DND-41 (cell line): ENCODE measurements around the gene MYCBPAP.

Experiments used
- ATAC-seq: fragments of 200-7000 bp; cut with Tn5 transposase; 3 replicates; pipeline ENCODE4 v1.9.1; 2021; ENCODE audit warnings: low read depth; ENCODE audit not compliant: insufficient read depth
- DNase-seq: peaks from one replicate; pipeline ENCODE4 v3.0.0-alpha.2; 2020
- H2AFZ ChIP-seq: 2 replicates; pipeline ENCODE4 v1.6.0; 2012; ENCODE audit warnings: low read depth, low read length
- H3K27ac ChIP-seq: 2 replicates; pipeline ENCODE4 v1.5.1; 2012; ENCODE audit warnings: low read length, inconsistent platforms
- H3K27me3 ChIP-seq: fragments of 200-600 bp; sonication (generic); 2 replicates; pipeline ENCODE4 v1.6.0; 2012; ENCODE audit warnings: low read length, mild to moderate bottlenecking, inconsistent platforms; ENCODE audit not compliant: insufficient read depth, poor library complexity
- H3K36me3 ChIP-seq: 2 replicates; pipeline ENCODE4 v1.5.1; 2012; ENCODE audit warnings: low read length, inconsistent platforms; ENCODE audit not compliant: insufficient read depth
- H3K4me1 ChIP-seq: 2 replicates; pipeline ENCODE4 v1.5.1; 2012; ENCODE audit warnings: mild to moderate bottlenecking, low read length; ENCODE audit not compliant: insufficient read depth
- H3K4me2 ChIP-seq: 2 replicates; pipeline ENCODE4 v1.6.0; 2012; ENCODE audit warnings: mild to moderate bottlenecking, moderate library complexity, low read length, inconsistent platforms; ENCODE audit not compliant: insufficient read depth
- H3K4me3 ChIP-seq, 2 experiments: fragments of 200-600 bp in 1 of 2; shearing (Covaris generic) in 1 of 2; 2 replicates each; pipeline ENCODE4 v1.5.1; 2012 to 2016; ENCODE audit warnings: inconsistent platforms in 2 of 2, low read length in 2 of 2, mild to moderate bottlenecking in 2 of 2, low read depth in 1 of 2, moderate library complexity in 1 of 2
- H3K79me2 ChIP-seq: 2 replicates; pipeline ENCODE4 v1.6.0; 2012; ENCODE audit warnings: low read length, inconsistent platforms; ENCODE audit not compliant: insufficient read depth
- H3K9ac ChIP-seq: 2 replicates; pipeline ENCODE4 v1.6.0; 2012; ENCODE audit warnings: low read depth, mild to moderate bottlenecking, inconsistent platforms, low read length, moderate library complexity
- H3K9me3 ChIP-seq: 2 replicates; pipeline ENCODE4 v1.5.1; 2012; ENCODE audit warnings: low read length, moderate library complexity, mild to moderate bottlenecking, inconsistent platforms; ENCODE audit not compliant: insufficient read depth, severe bottlenecking
- H4K20me1 ChIP-seq: 2 replicates; pipeline ENCODE4 v1.6.0; 2012; ENCODE audit warnings: low read length; ENCODE audit not compliant: insufficient read depth
- EZH2 ChIP-seq: IDR thresholded peaks from 3 replicates; pipeline ENCODE4 v1.6.1; 2012; ENCODE audit warnings: borderline replicate concordance, low read depth, mild to moderate bottlenecking, moderate library complexity, low read length, inconsistent platforms; ENCODE audit not compliant: severe bottlenecking
- TF ChIP-seq, protein P1 (sequence below): IDR thresholded peaks from 2 replicates; pipeline ENCODE4 v1.5.1; 2012; ENCODE audit warnings: borderline replicate concordance, low read length, moderate library complexity, mild to moderate bottlenecking; ENCODE audit not compliant: poor library complexity, severe bottlenecking; ENCODE audit errors: extremely low read depth

Gene MYCBPAP

DNA sequence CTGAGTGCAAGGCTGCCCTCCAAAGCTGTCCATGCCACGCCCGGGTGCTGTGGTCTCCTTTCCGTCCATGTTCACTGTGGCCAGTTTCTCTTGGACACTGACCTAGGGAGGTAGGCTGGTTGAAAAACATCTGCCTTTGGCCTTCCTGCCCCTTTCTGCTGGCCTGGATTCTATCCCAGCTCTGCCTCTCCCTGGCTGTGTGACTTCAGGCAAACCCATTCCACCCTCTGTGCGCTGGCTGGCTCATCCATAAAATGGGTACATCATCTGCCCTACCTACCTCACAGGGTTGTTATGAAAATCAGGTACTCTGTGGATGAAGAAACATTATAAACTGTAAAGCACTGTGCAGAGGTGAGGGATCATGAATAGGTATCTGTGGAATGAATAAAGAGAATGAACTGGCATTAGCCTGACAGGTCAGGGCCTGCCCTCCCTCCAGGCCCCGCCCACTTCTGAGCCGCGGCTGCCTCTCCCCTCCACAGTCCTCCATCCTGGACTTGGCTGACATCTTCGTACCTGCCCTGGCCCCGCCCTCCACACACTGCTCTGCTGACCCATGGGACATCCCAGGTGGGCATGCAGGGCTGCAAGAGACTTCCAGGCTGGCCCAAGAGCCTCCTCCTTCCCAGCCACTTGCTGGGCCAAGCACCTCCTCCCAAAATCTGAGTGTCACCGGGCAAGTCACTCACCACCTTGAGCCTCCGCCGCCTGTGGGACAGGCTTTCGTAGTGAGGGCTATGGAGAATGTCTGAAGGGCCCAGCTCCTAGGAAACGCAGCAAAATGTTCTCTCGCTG lies 31.7 kb downstream of the MYCBPAP start:
- no peaks in the 10 kb centered on the region for H3K79me2 ChIP-seq
- H2AFZ ChIP-seq: no peak overlapping the region
- H3K4me3 ChIP-seq: no peak overlapping the region
- no peak overlapping the region for H3K4me2 ChIP-seq
- no peak for DNase-seq
- no peaks in the 10 kb centered on the region for H3K36me3 ChIP-seq
- no peak overlapping the region for H3K9ac ChIP-seq
- TF ChIP-seq, protein P1, sequence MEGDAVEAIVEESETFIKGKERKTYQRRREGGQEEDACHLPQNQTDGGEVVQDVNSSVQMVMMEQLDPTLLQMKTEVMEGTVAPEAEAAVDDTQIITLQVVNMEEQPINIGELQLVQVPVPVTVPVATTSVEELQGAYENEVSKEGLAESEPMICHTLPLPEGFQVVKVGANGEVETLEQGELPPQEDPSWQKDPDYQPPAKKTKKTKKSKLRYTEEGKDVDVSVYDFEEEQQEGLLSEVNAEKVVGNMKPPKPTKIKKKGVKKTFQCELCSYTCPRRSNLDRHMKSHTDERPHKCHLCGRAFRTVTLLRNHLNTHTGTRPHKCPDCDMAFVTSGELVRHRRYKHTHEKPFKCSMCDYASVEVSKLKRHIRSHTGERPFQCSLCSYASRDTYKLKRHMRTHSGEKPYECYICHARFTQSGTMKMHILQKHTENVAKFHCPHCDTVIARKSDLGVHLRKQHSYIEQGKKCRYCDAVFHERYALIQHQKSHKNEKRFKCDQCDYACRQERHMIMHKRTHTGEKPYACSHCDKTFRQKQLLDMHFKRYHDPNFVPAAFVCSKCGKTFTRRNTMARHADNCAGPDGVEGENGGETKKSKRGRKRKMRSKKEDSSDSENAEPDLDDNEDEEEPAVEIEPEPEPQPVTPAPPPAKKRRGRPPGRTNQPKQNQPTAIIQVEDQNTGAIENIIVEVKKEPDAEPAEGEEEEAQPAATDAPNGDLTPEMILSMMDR: no peak
- no peak for TF ChIP-seq EZH2
- peaks cover 19% of the 10 kb centered on the region for H3K4me1 ChIP-seq
- 0 out of 2 replicates have a peak, but pooled peaks cover 2% of the 10 kb centered on the region for H4K20me1 ChIP-seq
- peaks cover 2% of the 10 kb centered on the region for H3K27me3 ChIP-seq
- H3K27ac ChIP-seq: no peak overlapping the region
- no peaks in the 10 kb centered on the region for H3K9me3 ChIP-seq
- no peak for ATAC-seq

DNA sequence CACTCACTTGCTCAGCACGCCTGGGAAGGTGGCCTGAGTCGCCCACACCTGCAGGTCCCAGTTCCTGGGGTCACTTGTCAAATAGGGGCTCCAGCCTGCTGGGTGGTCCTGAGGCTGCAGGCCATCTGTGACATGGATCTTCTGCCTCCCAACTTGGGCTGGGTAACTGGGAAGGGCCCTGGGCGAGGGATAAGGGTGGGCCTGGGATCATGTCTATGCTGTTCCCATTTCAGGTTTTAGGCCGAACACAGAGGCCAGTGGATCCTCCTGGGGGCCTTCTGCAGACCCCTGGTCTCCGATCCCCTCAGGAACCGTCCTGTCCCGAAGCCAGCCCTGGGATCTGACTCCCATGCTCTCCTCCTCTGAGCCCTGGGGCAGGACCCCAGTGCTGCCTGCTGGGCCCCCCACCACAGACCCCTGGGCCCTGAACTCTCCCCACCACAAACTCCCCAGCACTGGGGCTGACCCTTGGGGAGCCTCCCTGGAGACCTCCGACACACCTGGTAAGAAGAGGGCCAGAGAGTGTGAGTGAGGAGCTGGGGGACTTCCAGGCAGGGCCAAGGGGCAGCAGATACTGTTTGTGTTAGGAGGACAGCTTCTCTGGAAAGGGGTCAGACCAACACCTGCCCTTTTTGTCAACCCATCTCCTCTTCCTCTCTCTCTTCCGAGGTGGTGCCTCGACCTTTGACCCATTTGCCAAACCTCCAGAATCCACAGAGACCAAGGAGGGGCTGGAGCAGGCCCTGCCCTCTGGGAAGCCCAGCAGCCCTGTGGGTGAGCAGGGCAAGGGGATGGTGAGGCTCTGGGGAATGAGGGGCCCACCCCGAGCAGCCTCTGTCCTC lies 32.5 kb downstream of the MYCBPAP start:
- H3K27me3 ChIP-seq: no peaks in the 10 kb centered on the region
- H3K27ac ChIP-seq: no peak overlapping the region
- no peak for DNase-seq
- 0 out of 2 replicates have a peak, but pooled peaks cover 2% of the 10 kb centered on the region for H4K20me1 ChIP-seq
- H3K4me1 ChIP-seq: peaks cover 19% of the 10 kb centered on the region
- TF ChIP-seq, protein P1: no peak
- TF ChIP-seq EZH2: no peak
- H3K79me2 ChIP-seq: no peaks in the 10 kb centered on the region
- ATAC-seq: no peak
- H2AFZ ChIP-seq: no peak overlapping the region
- H3K36me3 ChIP-seq: no peaks in the 10 kb centered on the region
- no peaks in the 10 kb centered on the region for H3K9me3 ChIP-seq
- H3K4me2 ChIP-seq: peak overlapping the region; percentile 96
- no peak overlapping the region for H3K4me3 ChIP-seq
- peak overlapping the region; percentile 56; the same call in 1 of the 2 replicates for H3K9ac ChIP-seq

DNA sequence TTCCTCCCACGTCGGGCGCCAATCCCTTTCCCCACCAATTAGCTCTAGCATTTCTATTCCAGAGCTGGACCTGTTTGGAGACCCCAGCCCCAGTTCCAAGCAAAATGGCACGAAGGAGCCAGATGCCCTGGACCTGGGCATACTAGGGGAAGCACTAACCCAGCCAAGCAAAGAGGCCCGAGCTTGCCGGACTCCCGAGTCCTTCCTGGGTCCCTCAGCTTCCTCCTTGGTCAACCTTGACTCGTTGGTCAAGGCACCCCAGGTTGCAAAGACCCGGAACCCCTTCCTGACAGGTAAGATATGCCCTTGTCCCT lies 33.1 kb downstream of the MYCBPAP start:
- Histone ChIP-seq H3K27me3 (no peaks in the 10 kb centered on the region), H3K4me1 (peaks cover 21% of the 10 kb centered on the region), H3K9ac (peak overlapping the region; percentile 56), H3K79me2 (no peaks in the 10 kb centered on the region), H3K4me2 (peak overlapping the region; percentile 96), H3K9me3 (no peaks in the 10 kb centered on the region), H3K4me3 (peak overlapping the region in 1 of 2 experiments; percentile 69; a peak in 2 of 4 replicates), H3K36me3 (no peaks in the 10 kb centered on the region), H3K27ac (peak overlapping the region; percentile 27; the same call in 1 of the 2 replicates), H2AFZ (peak overlapping the region; percentile 86), H4K20me1 (0 out of 2 replicates have a peak, but pooled peaks cover 2% of the 10 kb centered on the region)
- ATAC-seq (no peak), DNase-seq (no peak)
- no peak for TF ChIP-seq EZH2
- TF ChIP-seq, protein P1: no peak
